OCI-LY3 (cell line): ENCODE measurements around the gene APBB1IP.

Experiments
- EZH2phosphoT487 ChIP-seq: fragments of 200-600 bp; shearing (Covaris generic); IDR thresholded peaks from 2 replicates; pipeline ENCODE4 v1.6.1; 2018; ENCODE audit warnings: antibody characterized with exemption, mixed run types, low read depth
- TF ChIP-seq, protein P1 (sequence below): fragments of 200-600, 300-600 bp; sonication (generic); IDR thresholded peaks from 2 replicates; pipeline ENCODE4 v1.5.1; 2014; ENCODE audit warnings: antibody characterized with exemption, low read length, low read depth

DNA sequence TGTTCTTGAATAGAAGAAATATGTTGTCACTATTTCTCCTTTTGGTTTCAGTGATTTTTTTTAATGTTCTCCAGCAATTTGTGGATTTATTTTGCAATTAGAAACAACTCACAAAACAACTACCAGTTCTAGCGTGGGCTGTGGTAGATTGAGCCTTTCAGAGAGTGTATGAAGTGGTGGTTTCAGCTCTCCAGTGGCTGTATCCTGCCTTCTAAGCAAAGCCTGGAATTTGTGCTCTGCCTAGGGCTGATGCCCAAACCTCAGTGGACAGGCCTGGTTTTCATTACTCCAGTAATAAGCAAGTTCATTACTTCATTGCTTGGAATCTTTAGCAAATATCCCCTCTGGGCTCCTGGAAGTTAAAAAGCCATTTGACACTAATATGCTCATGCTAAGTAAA lies 35.9 kb downstream of the APBB1IP start:
- TF ChIP-seq, protein P1, sequence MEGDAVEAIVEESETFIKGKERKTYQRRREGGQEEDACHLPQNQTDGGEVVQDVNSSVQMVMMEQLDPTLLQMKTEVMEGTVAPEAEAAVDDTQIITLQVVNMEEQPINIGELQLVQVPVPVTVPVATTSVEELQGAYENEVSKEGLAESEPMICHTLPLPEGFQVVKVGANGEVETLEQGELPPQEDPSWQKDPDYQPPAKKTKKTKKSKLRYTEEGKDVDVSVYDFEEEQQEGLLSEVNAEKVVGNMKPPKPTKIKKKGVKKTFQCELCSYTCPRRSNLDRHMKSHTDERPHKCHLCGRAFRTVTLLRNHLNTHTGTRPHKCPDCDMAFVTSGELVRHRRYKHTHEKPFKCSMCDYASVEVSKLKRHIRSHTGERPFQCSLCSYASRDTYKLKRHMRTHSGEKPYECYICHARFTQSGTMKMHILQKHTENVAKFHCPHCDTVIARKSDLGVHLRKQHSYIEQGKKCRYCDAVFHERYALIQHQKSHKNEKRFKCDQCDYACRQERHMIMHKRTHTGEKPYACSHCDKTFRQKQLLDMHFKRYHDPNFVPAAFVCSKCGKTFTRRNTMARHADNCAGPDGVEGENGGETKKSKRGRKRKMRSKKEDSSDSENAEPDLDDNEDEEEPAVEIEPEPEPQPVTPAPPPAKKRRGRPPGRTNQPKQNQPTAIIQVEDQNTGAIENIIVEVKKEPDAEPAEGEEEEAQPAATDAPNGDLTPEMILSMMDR = no peak
- no peak for TF ChIP-seq EZH2phosphoT487
